ENCODE data around the gene MAP3K14.
A peak's percentile ranks its signal among the peaks of the same experiment; 100 is the strongest.

The MAP3K14 gene

DNA sequence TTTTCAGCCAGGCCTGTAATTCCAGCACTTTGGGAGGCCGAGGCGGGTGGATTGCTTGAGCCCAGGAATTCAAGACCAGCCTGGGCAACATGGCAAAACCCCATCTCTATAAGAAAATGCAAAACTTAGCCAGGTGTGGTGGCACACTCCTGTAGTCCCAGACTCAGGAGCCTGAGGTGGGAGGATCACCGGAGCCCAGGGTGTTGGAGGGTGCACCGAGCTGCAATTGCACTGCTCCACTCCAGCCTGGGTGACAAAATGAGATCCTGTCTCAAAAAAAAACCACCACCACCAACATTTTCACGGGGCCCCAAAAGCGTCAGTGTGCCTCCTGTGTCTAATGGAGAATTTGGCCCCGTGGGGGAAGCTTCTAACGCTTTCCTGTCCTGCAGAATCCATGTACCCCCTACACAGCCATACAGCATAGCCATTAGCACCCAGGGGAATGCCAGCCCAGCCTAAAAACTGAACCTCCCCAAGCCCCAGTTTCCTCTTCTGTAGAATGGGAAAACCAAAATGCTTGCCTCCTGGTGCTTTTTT lies 22.2 kb upstream of the MAP3K14 start:
- DNase-seq, result no peak

DNA sequence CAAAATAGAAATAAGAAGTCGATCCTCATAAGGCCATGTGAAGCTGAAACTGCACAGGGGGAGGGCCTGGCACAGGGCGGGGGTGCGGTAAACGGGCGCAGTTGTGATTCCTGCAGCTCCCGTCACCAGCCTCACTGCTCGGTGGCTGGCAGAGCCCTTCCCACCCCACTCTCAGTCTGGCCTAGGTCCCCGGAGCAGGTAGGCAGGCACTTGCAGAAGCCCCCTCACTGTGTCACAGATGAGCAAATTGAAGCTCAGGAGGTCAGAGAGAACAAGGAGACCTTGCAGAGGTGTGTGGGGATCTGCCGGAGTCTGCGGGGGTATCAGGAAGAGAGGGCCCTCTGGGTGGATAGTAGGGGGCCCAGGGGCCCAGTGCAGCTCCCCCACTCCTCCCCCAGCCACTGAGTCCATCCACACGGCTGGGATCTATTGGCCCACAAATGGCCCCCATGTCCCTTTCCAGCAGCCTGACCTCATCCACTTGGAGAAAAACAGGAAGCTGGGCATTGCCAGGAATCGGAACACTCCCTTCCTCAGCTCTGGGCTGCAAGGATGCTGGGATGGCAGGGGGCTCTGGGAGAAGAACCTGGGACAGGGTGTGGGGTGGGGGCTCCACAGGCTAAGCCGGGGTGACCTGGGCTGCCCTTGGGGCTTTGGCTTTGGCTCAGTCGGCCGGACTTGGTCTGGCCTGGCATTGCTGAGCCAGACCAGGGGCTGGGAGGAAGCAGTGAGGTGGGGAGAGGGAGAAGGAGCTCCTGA lies 21.4 kb upstream of the MAP3K14 start:
- DNase-seq, result no peak

DNA sequence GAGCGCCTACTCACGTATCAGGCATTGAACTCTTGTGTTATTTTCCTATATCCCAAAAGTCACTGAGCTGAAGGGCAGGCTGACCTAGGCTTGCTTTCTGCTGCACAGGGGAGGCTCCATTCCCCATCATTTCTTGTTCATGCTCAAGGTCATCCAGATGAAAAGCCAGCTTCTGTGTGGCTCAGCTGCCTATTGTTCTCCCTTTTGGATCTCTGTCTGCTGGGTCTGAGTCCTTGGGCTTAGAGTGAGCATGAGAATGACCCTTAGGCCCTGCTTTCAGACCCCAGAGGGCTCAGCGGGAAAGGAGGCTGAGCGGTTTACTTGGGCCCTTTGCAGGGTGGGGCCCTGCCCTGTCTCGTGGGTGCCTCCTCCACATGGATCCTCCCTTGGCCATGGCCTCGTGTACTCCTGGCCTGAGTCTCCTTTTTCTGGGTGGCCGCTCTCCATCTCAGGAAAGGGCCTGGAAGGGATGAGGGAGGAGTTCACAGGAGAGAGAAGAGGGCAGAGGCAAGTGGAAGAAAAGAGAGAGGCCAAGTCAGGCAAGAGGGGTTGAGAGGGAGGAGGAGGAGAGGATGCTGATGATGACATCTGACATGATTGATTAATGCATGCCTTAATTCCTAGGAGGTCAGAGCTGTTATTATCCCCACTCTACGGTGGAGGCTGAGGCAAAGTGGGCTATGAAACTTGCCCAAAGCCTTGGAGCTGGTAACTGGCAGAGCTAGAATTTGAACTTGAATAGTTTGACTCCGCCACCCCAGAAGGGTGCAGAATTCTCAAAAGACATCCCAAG lies 19.8 kb upstream of the MAP3K14 start:
- no peak for DNase-seq

DNA sequence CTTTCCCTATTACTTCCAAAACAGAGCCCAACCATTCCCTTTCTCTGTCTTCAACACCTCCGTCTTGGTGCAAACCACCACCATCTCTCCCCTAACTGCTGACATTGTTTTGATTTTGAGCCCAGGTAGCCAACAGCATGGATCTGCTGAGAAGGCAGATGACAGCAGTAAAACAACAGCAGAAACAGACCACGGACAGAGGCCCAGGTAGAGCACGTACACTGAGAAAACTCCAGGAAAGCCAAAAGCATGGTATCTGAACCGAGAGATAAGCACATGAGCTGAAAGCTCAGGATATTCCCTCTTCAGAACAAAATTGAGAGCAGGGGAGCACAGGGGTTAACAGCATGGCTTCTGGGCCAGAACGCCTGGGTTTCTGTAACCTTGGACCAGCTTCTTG lies 18.9 kb upstream of the MAP3K14 start:
- no peak for DNase-seq

DNA sequence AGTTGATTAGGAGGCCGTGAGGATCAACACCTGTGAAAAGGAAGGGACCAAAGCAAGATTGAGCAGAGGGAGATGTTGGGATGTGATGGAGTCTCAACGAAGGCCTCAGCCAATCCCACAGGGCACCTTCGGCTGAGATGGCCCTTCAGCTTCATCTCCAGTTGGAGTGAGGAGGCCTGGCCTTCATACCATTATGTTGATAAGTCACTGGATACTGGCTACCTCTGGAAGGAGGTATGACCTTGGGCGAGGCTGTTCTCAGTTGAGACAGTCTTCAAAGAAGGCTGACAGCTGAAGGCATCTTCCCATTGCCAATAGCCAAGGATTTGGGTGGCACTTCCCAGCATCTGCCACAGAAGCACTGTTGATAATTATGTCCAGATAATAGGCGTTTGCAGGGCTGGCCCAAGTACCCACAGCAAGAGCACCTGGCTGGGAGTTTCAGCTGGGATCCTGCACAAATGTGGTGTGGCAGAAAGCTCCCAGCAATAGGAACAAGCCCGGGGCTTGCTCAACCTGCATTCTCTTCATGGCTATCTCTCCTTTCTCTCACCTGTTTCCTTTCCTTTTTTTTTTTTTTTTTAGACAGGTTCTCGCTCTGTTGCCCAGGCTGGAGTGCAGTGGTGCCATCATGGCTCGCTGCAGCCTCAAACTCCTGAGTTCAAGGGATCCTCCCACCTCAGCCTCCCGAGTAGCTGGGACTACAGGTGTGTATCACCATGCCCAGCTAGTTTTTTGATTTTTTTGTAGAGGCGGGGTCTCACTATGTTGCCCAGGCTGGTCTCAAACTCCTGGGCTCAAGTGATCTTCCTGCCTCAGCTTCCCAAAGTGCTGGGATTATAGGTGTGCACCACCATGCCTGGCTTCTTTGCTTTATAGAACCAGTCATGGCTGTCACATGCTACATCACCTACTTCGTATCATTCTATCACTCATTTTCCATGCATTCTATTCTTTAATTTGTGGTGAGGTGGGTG lies 18.2 kb upstream of the MAP3K14 start:
- DNase-seq, result no peak

- DNase-seq, result no peak
Measured at GRCh38 chr17:45334231-45334630, 17.4 kb upstream of the MAP3K14 start.

DNA sequence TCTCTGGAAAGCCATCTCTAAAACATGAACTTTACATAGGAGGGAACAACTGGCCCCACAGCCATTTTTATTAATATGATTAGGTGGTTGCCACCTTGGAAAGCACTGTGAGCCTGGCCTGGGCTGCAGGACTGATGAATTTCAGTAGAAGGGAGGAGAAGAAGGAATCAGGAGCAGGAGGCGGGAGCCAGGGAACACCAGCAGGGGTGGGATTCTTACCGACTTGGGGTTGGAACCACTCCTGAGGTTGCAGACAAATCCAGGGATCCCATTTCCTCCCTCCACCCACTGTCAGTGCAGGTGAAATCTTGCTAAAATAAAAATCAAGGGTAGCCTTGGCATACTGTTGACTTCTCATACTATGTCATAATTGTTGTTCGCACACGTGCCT lies 16.9 kb upstream of the MAP3K14 start:
- DNase-seq, result no peak

- DNase-seq, result no peak
Measured at GRCh38 chr17:45332989-45333701, 16.3 kb upstream of the MAP3K14 start.

- DNase-seq, result no peak
Measured at GRCh38 chr17:45332505-45332904, 15.7 kb upstream of the MAP3K14 start.

- DNase-seq, result no peak
Measured at GRCh38 chr17:45326626-45327025, 9.8 kb upstream of the MAP3K14 start.

GRCh38 chr17:45325810-45326209 lies 9.0 kb upstream of the MAP3K14 start:
- DNase-seq, result no peak

GRCh38 chr17:45324336-45324735 lies 7.5 kb upstream of the MAP3K14 start:
- no peak for DNase-seq

GRCh38 chr17:45322168-45322567 lies 5.3 kb upstream of the MAP3K14 start:
- DNase-seq, result no peak

DNA sequence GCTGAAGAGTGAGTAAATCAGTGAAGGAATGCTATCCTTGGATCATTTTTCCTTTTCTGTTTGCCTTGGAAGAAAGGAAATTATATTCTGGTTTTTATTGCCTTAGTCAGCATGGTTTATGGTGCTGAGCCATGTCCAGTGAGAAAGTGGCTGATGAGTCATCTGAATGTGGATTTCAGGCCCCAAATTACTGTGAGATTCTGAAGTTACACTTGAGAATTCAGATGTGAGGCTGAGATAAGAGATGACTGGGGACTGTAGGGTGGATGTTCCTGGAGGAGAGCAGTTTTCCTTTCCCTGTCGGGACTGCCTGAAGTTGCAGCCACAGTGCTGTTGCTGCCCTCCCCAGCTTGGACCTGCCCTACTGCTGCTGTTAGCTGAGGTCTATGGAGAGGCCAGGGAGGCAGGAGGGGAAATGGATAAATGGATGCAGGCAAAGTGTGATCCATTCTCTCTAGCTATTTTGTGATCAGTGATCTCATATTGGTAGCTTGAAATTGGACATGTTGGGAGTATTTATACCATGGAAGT lies 4.2 kb upstream of the MAP3K14 start:
- no peak for DNase-seq

GRCh38 chr17:45320349-45320930 lies 3.6 kb upstream of the MAP3K14 start:
- no peak for DNase-seq

DNA sequence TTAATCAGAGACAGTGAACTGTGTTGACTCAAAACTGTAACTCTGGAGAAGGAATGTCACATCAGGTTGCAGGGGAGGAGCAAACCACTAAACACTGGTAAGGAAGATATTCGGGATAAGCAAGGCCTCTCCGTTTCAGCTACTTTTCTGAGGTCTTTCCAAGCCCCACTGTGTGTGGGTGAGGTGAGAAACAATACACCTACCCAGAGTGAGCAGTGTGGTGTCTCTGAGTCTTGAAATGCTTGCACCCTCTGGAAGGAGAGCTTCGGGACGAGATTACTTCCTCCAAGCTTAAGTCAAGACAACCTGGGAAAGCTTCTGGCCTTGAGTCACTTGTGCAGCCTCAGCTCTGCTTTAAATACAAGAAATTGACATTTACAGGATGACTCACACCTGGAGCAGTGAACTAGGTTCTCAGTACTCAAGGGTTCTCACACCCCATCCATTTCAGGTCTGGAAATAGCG lies 2.5 kb upstream of the MAP3K14 start:
- DNase-seq, result no peak

DNA sequence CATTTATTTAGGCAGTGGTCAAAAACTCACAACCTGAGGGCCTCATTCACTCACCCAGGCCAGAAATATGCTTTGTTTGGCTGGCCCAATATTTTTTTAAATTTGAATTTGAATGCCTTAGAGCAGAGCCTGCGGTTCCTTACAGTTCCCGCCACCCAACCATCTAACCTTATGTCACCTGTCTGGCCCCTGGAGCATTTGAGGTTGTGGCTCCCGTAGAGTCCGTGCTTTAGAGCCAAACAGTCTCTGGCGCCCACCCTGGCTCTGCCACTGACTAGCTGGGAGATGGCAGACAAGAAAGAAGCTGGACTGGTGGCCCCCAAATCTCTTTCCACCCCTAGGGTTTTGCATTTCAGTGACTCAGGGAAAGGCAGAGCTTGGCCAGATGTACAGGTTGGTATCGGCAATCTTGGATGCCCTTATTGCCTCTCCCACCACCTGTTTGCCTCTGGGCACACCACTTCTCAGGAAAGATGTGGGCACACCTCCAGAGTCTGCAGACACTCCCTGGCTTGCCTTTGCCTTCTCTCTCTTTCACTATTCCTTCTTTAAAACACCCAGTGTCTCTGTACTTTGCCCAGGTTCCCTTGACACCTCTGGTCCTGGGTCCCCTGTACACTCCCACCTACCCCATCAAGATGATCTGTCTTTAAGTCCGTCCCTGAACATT lies 1.9 kb upstream of the MAP3K14 start:
- no peak for DNase-seq

- DNase-seq, result peak; percentile 98
Measured at GRCh38 chr17:45317111-45317928, 500 bp upstream of the MAP3K14 start.

GRCh38 chr17:45315648-45316433 lies 979 bp downstream of the MAP3K14 start:
- DNase-seq, result no peak

All from GOT3 (cell line).